NCI-H748 (cell line): Measurements from ENCODE around the gene MAPKAPK3.

ENCODE experiments used
- DNase-seq: peaks from one replicate; lab custom pipeline; 2025; ENCODE audit not compliant: unreplicated experiment; lab: John Stamatoyannopoulos, UW

MAPKAPK3 gene

GRCh38 chr3:50617096-50617791 is at the start of gene MAPKAPK3:
Gene MAPKAPK3 (plus strand): TSS chr3:50617151. CDS start chr3:50617566, 415 bp downstream.
- DNase-seq = peak; percentile 41

GRCh38 chr3:50567386-50568167 is 49.4 kb upstream of the MAPKAPK3 start, which contains the start of gene C3orf18:
Gene C3orf18 (minus strand): TSS chr3:50567747. CDS start chr3:50565699, 2,048 bp downstream.
- DNase-seq = peak; percentile 79

- DNase-seq = peak; percentile 90
Observed at GRCh38 chr3:50568947-50569749, 47.8 kb upstream of the MAPKAPK3 start, which contains the start of gene HEMK1. Gene HEMK1 (plus strand): TSS chr3:50569522. CDS start chr3:50571105, 1,583 bp downstream.

GRCh38 chr3:50570508-50571279 is 46.3 kb upstream of the MAPKAPK3 start:
- DNase-seq = no peak

GRCh38 chr3:50571486-50571885 is 45.5 kb upstream of the MAPKAPK3 start:
- no peak for DNase-seq

- DNase-seq = peak; percentile 20
Observed at GRCh38 chr3:50572158-50572557, 44.8 kb upstream of the MAPKAPK3 start.

- no peak for DNase-seq
Observed at GRCh38 chr3:50572801-50573371, 44.1 kb upstream of the MAPKAPK3 start.

GRCh38 chr3:50573566-50574443 is 43.1 kb upstream of the MAPKAPK3 start:
- DNase-seq = no peak

GRCh38 chr3:50574444-50574831 is 42.5 kb upstream of the MAPKAPK3 start:
- no peak for DNase-seq

GRCh38 chr3:50575372-50575771 is 41.6 kb upstream of the MAPKAPK3 start:
- DNase-seq = no peak

- no peak for DNase-seq
Observed at GRCh38 chr3:50577348-50577747, 39.6 kb upstream of the MAPKAPK3 start.

GRCh38 chr3:50580683-50581458 is 36.1 kb upstream of the MAPKAPK3 start:
- DNase-seq = no peak

- DNase-seq = no peak
Observed at GRCh38 chr3:50581459-50581842, 35.5 kb upstream of the MAPKAPK3 start.

GRCh38 chr3:50582083-50582482 is 34.9 kb upstream of the MAPKAPK3 start:
- no peak for DNase-seq

GRCh38 chr3:50583897-50584296 is 33.1 kb upstream of the MAPKAPK3 start:
- no peak for DNase-seq

GRCh38 chr3:50584391-50584790 is 32.6 kb upstream of the MAPKAPK3 start:
- no peak for DNase-seq

GRCh38 chr3:50585919-50586762 is 30.8 kb upstream of the MAPKAPK3 start:
- no peak for DNase-seq

- no peak for DNase-seq
Observed at GRCh38 chr3:50586763-50587070, 30.2 kb upstream of the MAPKAPK3 start.
